Keratinocyte (primary cell): ENCODE measurements around the gene SHISA2. TPM values are rescaled to one million over a fixed set of nuclear protein-coding genes. Genes with fewer than 3 reads are reported as not detected.

Source experiments
- DNase-seq: peaks from one replicate; pipeline ENCODE4 v3.0.0-alpha.2; 2011; ENCODE audit warnings: low read depth, missing footprints, low spot score
- FAIRE-seq: peaks from 2 replicates; lab custom pipeline; 2011; peaks lifted over from hg19 to GRCh38; lab: Jason Lieb, UNC
- H2AFZ ChIP-seq: 2 replicates; pipeline ENCODE4 v1.6.0; 2012; ENCODE audit warnings: low read length, control low read depth, inconsistent platforms; ENCODE audit not compliant: control insufficient read depth
- H3K27ac ChIP-seq: 2 replicates; pipeline ENCODE4 v1.5.1; 2011; ENCODE audit warnings: low read length; ENCODE audit not compliant: control insufficient read depth, insufficient read depth
- H3K27me3 ChIP-seq: 3 replicates; pipeline ENCODE4 v1.6.0; 2011; ENCODE audit warnings: low read length; ENCODE audit not compliant: control insufficient read depth, insufficient read depth; ENCODE audit errors: extremely low read depth
- H3K36me3 ChIP-seq, 2 experiments: 2 replicates in 1 of 2; 3 replicates in 1 of 2; pipeline ENCODE4 v1.5.1; 2011; ENCODE audit warnings: low read length in 2 of 2, mild to moderate bottlenecking in 1 of 2; ENCODE audit not compliant: control insufficient read depth in 2 of 2, insufficient read depth in 2 of 2; ENCODE audit errors: extremely low read depth in 1 of 2
- H3K4me1 ChIP-seq: 3 replicates; pipeline ENCODE4 v1.5.1; 2011; ENCODE audit warnings: low read length; ENCODE audit not compliant: control insufficient read depth, insufficient read depth; ENCODE audit errors: extremely low read depth
- H3K4me2 ChIP-seq: 3 replicates; pipeline ENCODE4 v1.6.0; 2011; ENCODE audit warnings: low read depth, low read length; ENCODE audit not compliant: control insufficient read depth, insufficient read depth; ENCODE audit errors: extremely low read depth
- H3K4me3 ChIP-seq, 3 experiments: fragments of 200-600 bp in 1 of 3; sonication (generic) in 1 of 3; 2 replicates in 2 of 3; 3 replicates in 1 of 3; pipeline ENCODE4 v1.5.1; 2011 to 2016; ENCODE audit warnings: low read length in 3 of 3, mild to moderate bottlenecking in 3 of 3, control low read depth in 2 of 3, inconsistent platforms in 1 of 3, low read depth in 1 of 3, mixed read lengths in 1 of 3, mixed run types in 1 of 3, moderate library complexity in 1 of 3; ENCODE audit not compliant: control insufficient read depth in 2 of 3, insufficient read depth in 2 of 3; ENCODE audit errors: extremely low read depth in 1 of 3
- H3K79me2 ChIP-seq: 2 replicates; pipeline ENCODE4 v1.6.0; 2012; ENCODE audit warnings: low read length; ENCODE audit not compliant: control insufficient read depth, insufficient read depth
- H3K9ac ChIP-seq: 3 replicates; pipeline ENCODE4 v1.6.0; 2011; ENCODE audit warnings: low read length; ENCODE audit not compliant: control insufficient read depth, insufficient read depth; ENCODE audit errors: extremely low read depth
- H3K9me1 ChIP-seq: 3 replicates; pipeline ENCODE4 v1.6.0; 2011; ENCODE audit warnings: low read length; ENCODE audit not compliant: control insufficient read depth, insufficient read depth; ENCODE audit errors: extremely low read depth
- H3K9me3 ChIP-seq: 2 replicates; pipeline ENCODE4 v1.5.1; 2012; ENCODE audit warnings: low read depth, low read length; ENCODE audit not compliant: control insufficient read depth
- H4K20me1 ChIP-seq: 3 replicates; pipeline ENCODE4 v1.6.0; 2011; ENCODE audit warnings: low read length; ENCODE audit not compliant: control insufficient read depth, insufficient read depth; ENCODE audit errors: extremely low read depth
- EZH2 ChIP-seq: IDR thresholded peaks from one replicate; pipeline ENCODE4 v1.6.1; 2012; ENCODE audit warnings: inconsistent platforms, mild to moderate bottlenecking, low read length, moderate library complexity
- dilution Hi-C: fragments of 300-500 bp; cut with MboI; formaldehyde crosslinking; loops from one replicate; pipeline ENCODE4 v1.7.0; 2020; ENCODE audit warnings: low sequenced_read_pairs; ENCODE audit not compliant: extremely low pct_ligation_motif_present
- polyA plus RNA-seq, 5 experiments: library from polyadenylated mRNA; depleted of rRNA in 3 of 5; stranded (reverse) in 3 of 5; stranded (forward) in 1 of 5; unstranded in 1 of 5; fragments of >200 nt; gene quantifications; 1 replicate in 1 of 5; 2 replicates in 3 of 5; 3 replicates in 1 of 5; pipeline versions ENCODE4 v1.2.1 to v1.2.3, GENCODE V29; 2011 to 2012; ENCODE audit warnings: missing spikeins in 2 of 5, low read depth in 1 of 5, low replicate concordance in 1 of 5
- TF ChIP-seq, protein P1 (sequence below), 3 experiments: IDR thresholded peaks in 1 of 3; conservative IDR thresholded peaks in 1 of 3; optimal IDR thresholded peaks in 1 of 3; 2 replicates in 2 of 3; 3 replicates in 1 of 3; pipeline versions ENCODE3 to v1.5.1; 2011; ENCODE audit warnings: low read length in 3 of 3, mild to moderate bottlenecking in 3 of 3, moderate library complexity in 2 of 3, control low read depth in 1 of 3, inconsistent platforms in 1 of 3; ENCODE audit not compliant: insufficient read depth in 2 of 3; ENCODE audit errors: extremely low read depth in 1 of 3

Gene SHISA2
- polyA plus RNA-seq, 1 donor (not counting 4 experiments of a cell fraction or from before 2014, with no cell fraction given), result 0.18 TPM

DNA sequence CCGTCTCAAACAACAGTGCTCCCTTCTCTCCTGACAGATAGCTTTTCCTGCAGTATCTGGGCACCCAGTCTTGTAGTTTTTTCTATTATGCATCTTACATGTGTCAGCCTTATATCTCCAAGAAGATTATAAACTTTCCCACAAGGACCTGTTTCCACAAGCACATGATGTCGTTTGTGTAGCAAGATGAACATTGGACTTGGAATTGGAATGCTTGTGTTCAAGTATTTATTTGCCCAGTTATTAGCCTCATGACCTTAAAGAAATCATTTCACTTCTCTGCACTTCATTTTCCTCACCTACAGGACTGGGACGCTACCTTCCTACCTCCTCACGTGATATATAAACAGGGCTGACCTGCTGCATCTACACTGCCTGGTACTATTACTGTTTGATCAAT lies 21.5 kb downstream of the SHISA2 start:
- H3K4me2 ChIP-seq, result no peak overlapping the region
- no peak for TF ChIP-seq EZH2
- TF ChIP-seq, protein P1, sequence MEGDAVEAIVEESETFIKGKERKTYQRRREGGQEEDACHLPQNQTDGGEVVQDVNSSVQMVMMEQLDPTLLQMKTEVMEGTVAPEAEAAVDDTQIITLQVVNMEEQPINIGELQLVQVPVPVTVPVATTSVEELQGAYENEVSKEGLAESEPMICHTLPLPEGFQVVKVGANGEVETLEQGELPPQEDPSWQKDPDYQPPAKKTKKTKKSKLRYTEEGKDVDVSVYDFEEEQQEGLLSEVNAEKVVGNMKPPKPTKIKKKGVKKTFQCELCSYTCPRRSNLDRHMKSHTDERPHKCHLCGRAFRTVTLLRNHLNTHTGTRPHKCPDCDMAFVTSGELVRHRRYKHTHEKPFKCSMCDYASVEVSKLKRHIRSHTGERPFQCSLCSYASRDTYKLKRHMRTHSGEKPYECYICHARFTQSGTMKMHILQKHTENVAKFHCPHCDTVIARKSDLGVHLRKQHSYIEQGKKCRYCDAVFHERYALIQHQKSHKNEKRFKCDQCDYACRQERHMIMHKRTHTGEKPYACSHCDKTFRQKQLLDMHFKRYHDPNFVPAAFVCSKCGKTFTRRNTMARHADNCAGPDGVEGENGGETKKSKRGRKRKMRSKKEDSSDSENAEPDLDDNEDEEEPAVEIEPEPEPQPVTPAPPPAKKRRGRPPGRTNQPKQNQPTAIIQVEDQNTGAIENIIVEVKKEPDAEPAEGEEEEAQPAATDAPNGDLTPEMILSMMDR (optimal IDR thresholded peaks at IDR 0.05 in 1 of 3, IDR thresholded peaks at IDR 0.05 in 1 of 3, conservative IDR thresholded peaks at IDR 0.05 in 1 of 3; ENCODE audit: extremely low read depth in 1 of 3, insufficient read depth in 2 of 3, low read length in 3 of 3), result no peak
- no peak overlapping the region for H3K9ac ChIP-seq
- dilution Hi-C loops, result no loop called here
- no peak overlapping the region for H3K27ac ChIP-seq
- H3K4me1 ChIP-seq, result no peaks in the 10 kb centered on the region
- H3K79me2 ChIP-seq, result no peaks in the 10 kb centered on the region
- peaks cover 7% of the 10 kb centered on the region for H3K27me3 ChIP-seq
- H2AFZ ChIP-seq, result no peak overlapping the region
- H3K9me3 ChIP-seq, result no peaks in the 10 kb centered on the region
- no peak for FAIRE-seq
- no peaks in the 10 kb centered on the region for H4K20me1 ChIP-seq
- H3K36me3 ChIP-seq, result no peaks in the 10 kb centered on the region
- no peaks in the 10 kb centered on the region for H3K9me1 ChIP-seq
- no peak for DNase-seq
- H3K4me3 ChIP-seq, result no peak overlapping the region

DNA sequence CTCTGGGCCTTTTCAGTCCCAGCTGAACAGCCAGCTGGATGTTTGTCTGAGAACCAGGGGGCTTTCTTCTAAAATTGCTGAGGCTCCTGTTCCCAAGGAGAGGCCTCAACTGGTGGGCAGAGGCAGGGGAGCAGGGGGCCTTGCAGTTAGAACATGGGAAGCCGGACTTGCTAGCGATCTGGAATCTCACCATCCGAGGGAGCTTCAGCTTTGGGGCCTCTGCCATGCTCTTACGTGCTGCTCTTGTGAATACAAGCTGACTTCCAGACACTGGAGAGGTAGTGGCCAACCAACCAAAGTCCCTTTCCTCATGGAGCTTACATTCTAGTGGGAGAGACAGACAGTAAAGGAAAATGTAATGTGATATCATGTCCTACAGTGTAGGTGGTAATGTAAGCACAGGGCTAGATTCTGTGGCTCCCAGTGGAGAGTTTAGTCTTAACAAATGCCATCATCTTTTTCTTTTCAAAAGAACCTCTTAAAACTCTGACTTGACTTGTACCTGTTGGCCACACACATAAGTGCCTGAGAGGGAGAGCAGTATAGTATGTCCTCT lies 22.2 kb downstream of the SHISA2 start:
- no peaks in the 10 kb centered on the region for H4K20me1 ChIP-seq
- no peak overlapping the region for H3K4me3 ChIP-seq
- H3K79me2 ChIP-seq, result no peaks in the 10 kb centered on the region
- dilution Hi-C loops, result no loop called here
- H3K4me2 ChIP-seq, result no peak overlapping the region
- H3K36me3 ChIP-seq, result no peaks in the 10 kb centered on the region
- peaks cover 7% of the 10 kb centered on the region for H3K27me3 ChIP-seq
- H3K4me1 ChIP-seq, result no peaks in the 10 kb centered on the region
- TF ChIP-seq EZH2, result no peak
- TF ChIP-seq, protein P1 (optimal IDR thresholded peaks at IDR 0.05 in 1 of 3, IDR thresholded peaks at IDR 0.05 in 1 of 3, conservative IDR thresholded peaks at IDR 0.05 in 1 of 3; ENCODE audit: extremely low read depth in 1 of 3, insufficient read depth in 2 of 3, low read length in 3 of 3), result no peak
- FAIRE-seq, result no peak
- H3K9me1 ChIP-seq, result no peaks in the 10 kb centered on the region
- H3K27ac ChIP-seq, result no peak overlapping the region
- DNase-seq, result no peak
- no peak overlapping the region for H3K9ac ChIP-seq
- no peak overlapping the region for H2AFZ ChIP-seq
- no peaks in the 10 kb centered on the region for H3K9me3 ChIP-seq
